ENCODE results near the gene PACRG. TPM values are rescaled to one million over a fixed set of nuclear protein-coding genes. Genes with fewer than 3 reads are reported as not detected.

PACRG gene
- polyA plus RNA-seq, 3 donors = not detected

DNA sequence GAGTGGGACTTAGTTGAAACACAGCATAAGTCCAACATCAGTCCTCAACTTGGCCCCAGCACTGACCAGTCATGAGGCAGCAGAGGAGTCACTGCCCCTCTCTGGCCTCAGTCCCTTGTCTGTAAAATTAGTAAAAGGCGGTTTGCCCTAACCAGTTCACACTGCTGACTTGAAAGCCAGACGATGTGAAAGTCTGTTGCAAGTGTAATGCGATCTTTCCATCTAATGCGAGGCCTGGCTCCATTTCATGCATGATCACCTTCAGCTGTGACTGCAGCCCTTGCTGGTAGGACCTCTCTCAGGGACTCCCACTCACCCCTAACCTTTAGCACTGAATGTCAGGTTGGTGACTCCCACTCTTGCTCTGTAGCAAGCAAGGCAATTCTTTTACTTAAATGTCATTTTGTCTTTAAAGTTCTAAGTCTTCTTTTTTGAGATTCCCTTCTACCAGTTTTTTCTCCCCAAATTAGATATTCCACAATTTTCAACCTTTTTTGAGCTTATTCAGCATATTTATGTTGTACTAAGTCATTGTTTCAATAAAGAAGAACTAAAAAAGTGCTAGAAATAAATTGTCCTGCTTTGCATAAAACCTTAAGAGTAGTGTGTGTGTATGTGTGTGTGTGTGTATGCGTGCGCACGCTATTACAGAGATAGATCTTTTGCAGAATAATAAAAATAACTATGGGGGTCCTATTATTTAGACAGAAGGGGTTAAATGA, 245.5 kb downstream of the PACRG start:
- H3K4me1 Mint-ChIP-seq = no peaks in the 10 kb centered on the region
- WGBS (ENCODE audit: insufficient coverage) = 88% methylated on average over 4 of the region's 7 CpGs
- TF ChIP-seq, protein P1, sequence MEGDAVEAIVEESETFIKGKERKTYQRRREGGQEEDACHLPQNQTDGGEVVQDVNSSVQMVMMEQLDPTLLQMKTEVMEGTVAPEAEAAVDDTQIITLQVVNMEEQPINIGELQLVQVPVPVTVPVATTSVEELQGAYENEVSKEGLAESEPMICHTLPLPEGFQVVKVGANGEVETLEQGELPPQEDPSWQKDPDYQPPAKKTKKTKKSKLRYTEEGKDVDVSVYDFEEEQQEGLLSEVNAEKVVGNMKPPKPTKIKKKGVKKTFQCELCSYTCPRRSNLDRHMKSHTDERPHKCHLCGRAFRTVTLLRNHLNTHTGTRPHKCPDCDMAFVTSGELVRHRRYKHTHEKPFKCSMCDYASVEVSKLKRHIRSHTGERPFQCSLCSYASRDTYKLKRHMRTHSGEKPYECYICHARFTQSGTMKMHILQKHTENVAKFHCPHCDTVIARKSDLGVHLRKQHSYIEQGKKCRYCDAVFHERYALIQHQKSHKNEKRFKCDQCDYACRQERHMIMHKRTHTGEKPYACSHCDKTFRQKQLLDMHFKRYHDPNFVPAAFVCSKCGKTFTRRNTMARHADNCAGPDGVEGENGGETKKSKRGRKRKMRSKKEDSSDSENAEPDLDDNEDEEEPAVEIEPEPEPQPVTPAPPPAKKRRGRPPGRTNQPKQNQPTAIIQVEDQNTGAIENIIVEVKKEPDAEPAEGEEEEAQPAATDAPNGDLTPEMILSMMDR (IDR thresholded peaks at IDR 0.05) = no peak
- intact Hi-C loops (cut with micrococcal nuclease) = no loop called here
- peaks cover 9 to 35% (median 20%) of the 10 kb centered on the region in 7 donors for H3K9me3 Mint-ChIP-seq
- H3K27me3 Mint-ChIP-seq (ENCODE audit: low read depth in 3 of 3) = no peaks in the 10 kb centered on the region
- Histone ChIP-seq H3K9ac (ENCODE audit: insufficient read depth, low read length, poor library complexity, severe bottlenecking) (no peak overlapping the region), H3K36me3 (replicated peaks in 1 of 2; ENCODE audit: control insufficient read depth in 1 of 2, insufficient read depth in 2 of 2, low read length in 2 of 2) (no peaks in the 10 kb centered on the region), H3K9me3 (replicated peaks in 1 of 2; ENCODE audit: control insufficient read depth in 1 of 2, insufficient read depth in 1 of 2, low read length in 2 of 2) (peaks cover 36% of the 10 kb centered on the region in 2 donors), H3K4me1 (ENCODE audit: control insufficient read depth in 1 of 2, insufficient read depth in 2 of 2, low read length in 2 of 2) (no peaks in the 10 kb centered on the region), H2AFZ (ENCODE audit: insufficient read depth, low read depth, low read length, poor library complexity, severe bottlenecking) (no peak overlapping the region), H3K27me3 (ENCODE audit: control insufficient read depth in 2 of 2, insufficient read depth in 2 of 2, low read length in 2 of 2) (no peaks in the 10 kb centered on the region), H3K79me2 (ENCODE audit: insufficient read depth, low read length) (no peaks in the 10 kb centered on the region), H4K20me1 (ENCODE audit: insufficient read depth, low read length) (no peaks in the 10 kb centered on the region), H3K27ac (ENCODE audit: low read depth in 1 of 2, low read length in 2 of 2) (no peak overlapping the region), H3K4me2 (replicated peaks; ENCODE audit: extremely low read depth, low read length, poor library complexity, severe bottlenecking) (no peak overlapping the region), H3K4me3 (replicated peaks in 1 of 3; ENCODE audit: low read depth in 2 of 3, low read length in 3 of 3) (no peak overlapping the region)
- no peak overlapping the region for H3K27ac Mint-ChIP-seq
- no peaks in the 10 kb centered on the region for H3K36me3 Mint-ChIP-seq
- no peak for DNase-seq
- H3K4me3 Mint-ChIP-seq = no peak overlapping the region

DNA sequence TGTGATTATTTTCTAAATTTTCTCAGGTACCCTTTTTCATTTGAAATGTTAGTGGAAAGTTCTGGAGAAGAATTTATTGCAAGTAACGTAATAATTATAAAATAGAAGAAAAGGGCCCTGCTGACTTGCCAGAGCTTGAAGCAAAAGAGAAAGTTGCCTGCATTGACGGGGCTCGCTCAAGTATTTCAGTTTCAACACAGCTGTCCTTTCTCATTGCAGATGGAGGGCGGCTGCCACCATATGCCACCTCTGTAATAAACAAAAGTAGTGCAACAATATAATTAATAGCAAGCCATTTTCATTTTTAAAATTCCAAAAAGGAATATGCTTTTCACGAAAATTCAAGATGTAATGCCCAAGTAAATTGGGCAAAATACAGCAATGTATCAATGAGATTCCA, 246.2 kb downstream of the PACRG start:
- no peak overlapping the region for H3K4me3 ChIP-seq (replicated peaks in 1 of 3; ENCODE audit: low read depth in 2 of 3, low read length in 3 of 3)
- Mint-ChIP-seq H3K36me3 (no peaks in the 10 kb centered on the region), H3K27ac (no peak overlapping the region), H3K27me3 (ENCODE audit: low read depth in 3 of 3) (no peaks in the 10 kb centered on the region), H3K4me3 (no peak overlapping the region), H3K9me3 (peaks cover 9 to 31% (median 18%) of the 10 kb centered on the region in 7 donors), H3K4me1 (no peaks in the 10 kb centered on the region)
- intact Hi-C loops (cut with micrococcal nuclease) = no loop called here
- H3K9me3 ChIP-seq (replicated peaks in 1 of 2; ENCODE audit: control insufficient read depth in 1 of 2, insufficient read depth in 1 of 2, low read length in 2 of 2) = peaks cover 35 to 36% of the 10 kb centered on the region in 2 donors
- no peaks in the 10 kb centered on the region for H3K79me2 ChIP-seq (ENCODE audit: insufficient read depth, low read length)
- H3K4me1 ChIP-seq (ENCODE audit: control insufficient read depth in 1 of 2, insufficient read depth in 2 of 2, low read length in 2 of 2) = no peaks in the 10 kb centered on the region
- H3K27me3 ChIP-seq (ENCODE audit: control insufficient read depth in 2 of 2, insufficient read depth in 2 of 2, low read length in 2 of 2) = no peaks in the 10 kb centered on the region
- whole genome bisulfite sequencing (ENCODE audit: insufficient coverage) = no CpG with 5 or more reads among the region's 5 CpGs
- no peaks in the 10 kb centered on the region for H3K36me3 ChIP-seq (replicated peaks in 1 of 2; ENCODE audit: control insufficient read depth in 1 of 2, insufficient read depth in 2 of 2, low read length in 2 of 2)
- H3K27ac ChIP-seq (ENCODE audit: low read depth in 1 of 2, low read length in 2 of 2) = no peak overlapping the region
- no peak overlapping the region for H3K4me2 ChIP-seq (replicated peaks; ENCODE audit: extremely low read depth, low read length, poor library complexity, severe bottlenecking)
- H2AFZ ChIP-seq (ENCODE audit: insufficient read depth, low read depth, low read length, poor library complexity, severe bottlenecking) = no peak overlapping the region
- no peak for DNase-seq
- no peak overlapping the region for H3K9ac ChIP-seq (ENCODE audit: insufficient read depth, low read length, poor library complexity, severe bottlenecking)
- TF ChIP-seq, protein P1 (IDR thresholded peaks at IDR 0.05) = no peak
- H4K20me1 ChIP-seq (ENCODE audit: insufficient read depth, low read length) = no peaks in the 10 kb centered on the region
